ENCODE measurements around the gene VSIG10.

VSIG10 gene

GRCh38 chr12:118127867-118128266, 24.1 kb upstream of the VSIG10 start:
- Histone ChIP-seq H3K79me2 (ENCODE audit: insufficient read depth, low read depth) (no peaks in the 10 kb centered on the region), H3K4me2 (no peak overlapping the region), H3K27ac (no peak overlapping the region), H4K20me1 (ENCODE audit: insufficient read depth) (no peaks in the 10 kb centered on the region), H3K4me3 (IDR thresholded peaks at IDR 0.05; ENCODE audit: insufficient read depth, low read depth, low read length) (no peak overlapping the region), H3K9ac (no peak overlapping the region), H3K4me1 (ENCODE audit: low read depth, poor library complexity, severe bottlenecking) (peaks cover 19% of the 10 kb centered on the region), H3K36me3 (ENCODE audit: insufficient read depth) (no peaks in the 10 kb centered on the region), H3K27me3 (ENCODE audit: insufficient read depth, low read depth) (no peaks in the 10 kb centered on the region), H2AFZ (ENCODE audit: low read depth) (no peak overlapping the region)
- TF ChIP-seq CTCF (conservative IDR thresholded peaks at IDR 0.05; ENCODE audit: low read depth, low read length) = no peak

GRCh38 chr12:118126119-118126757, 22.4 kb upstream of the VSIG10 start:
- Histone ChIP-seq H3K27me3 (ENCODE audit: insufficient read depth, low read depth) (no peaks in the 10 kb centered on the region), H3K4me2 (no peak overlapping the region), H2AFZ (ENCODE audit: low read depth) (no peak overlapping the region), H3K4me3 (IDR thresholded peaks at IDR 0.05; ENCODE audit: insufficient read depth, low read depth, low read length) (no peak overlapping the region), H4K20me1 (ENCODE audit: insufficient read depth) (no peaks in the 10 kb centered on the region), H3K9ac (no peak overlapping the region), H3K79me2 (ENCODE audit: insufficient read depth, low read depth) (no peaks in the 10 kb centered on the region), H3K27ac (no peak overlapping the region), H3K4me1 (ENCODE audit: low read depth, poor library complexity, severe bottlenecking) (peaks cover 6% of the 10 kb centered on the region), H3K36me3 (ENCODE audit: insufficient read depth) (no peaks in the 10 kb centered on the region)
- TF ChIP-seq CTCF (conservative IDR thresholded peaks at IDR 0.05; ENCODE audit: low read depth, low read length) = no peak

- TF ChIP-seq CTCF (conservative IDR thresholded peaks at IDR 0.05; ENCODE audit: low read depth, low read length) = no peak
Observed at GRCh38 chr12:118125743-118126118, 21.9 kb upstream of the VSIG10 start.

GRCh38 chr12:118124333-118124874, 20.6 kb upstream of the VSIG10 start:
- H3K36me3 ChIP-seq (ENCODE audit: insufficient read depth) = no peaks in the 10 kb centered on the region
- no peaks in the 10 kb centered on the region for H3K79me2 ChIP-seq (ENCODE audit: insufficient read depth, low read depth)
- no peak for TF ChIP-seq CTCF (conservative IDR thresholded peaks at IDR 0.05; ENCODE audit: low read depth, low read length)
- H4K20me1 ChIP-seq (ENCODE audit: insufficient read depth) = no peaks in the 10 kb centered on the region
- H3K27ac ChIP-seq = no peak overlapping the region
- no peak overlapping the region for H3K4me3 ChIP-seq (IDR thresholded peaks at IDR 0.05; ENCODE audit: insufficient read depth, low read depth, low read length)
- H3K4me2 ChIP-seq = no peak overlapping the region
- H3K27me3 ChIP-seq (ENCODE audit: insufficient read depth, low read depth) = no peaks in the 10 kb centered on the region
- H2AFZ ChIP-seq (ENCODE audit: low read depth) = no peak overlapping the region
- H3K9ac ChIP-seq = no peak overlapping the region
- peaks cover 13% of the 10 kb centered on the region for H3K4me1 ChIP-seq (ENCODE audit: low read depth, poor library complexity, severe bottlenecking)

More at GRCh38 chr12:118125743-118126118, 21.9 kb upstream of the VSIG10 start:
- Histone ChIP-seq H3K79me2 (ENCODE audit: insufficient read depth, low read depth) (no peaks in the 10 kb centered on the region), H3K36me3 (ENCODE audit: insufficient read depth) (no peaks in the 10 kb centered on the region), H3K27me3 (ENCODE audit: insufficient read depth, low read depth) (no peaks in the 10 kb centered on the region), H3K4me2 (no peak overlapping the region), H3K4me1 (ENCODE audit: low read depth, poor library complexity, severe bottlenecking) (peaks cover 7% of the 10 kb centered on the region), H4K20me1 (ENCODE audit: insufficient read depth) (no peaks in the 10 kb centered on the region), H3K27ac (no peak overlapping the region), H3K4me3 (IDR thresholded peaks at IDR 0.05; ENCODE audit: insufficient read depth, low read depth, low read length) (no peak overlapping the region), H2AFZ (ENCODE audit: low read depth) (no peak overlapping the region), H3K9ac (no peak overlapping the region)

Measured in KMS-11 (cell line).